Measurements from ENCODE around the gene SRPRB.

The SRPRB gene

GRCh38 chr3:133849346-133849745 is 43.7 kb downstream of the SRPRB start:
- DNase-seq, result no peak

- DNase-seq, result no peak
Measured at GRCh38 chr3:133850034-133850433, 44.4 kb downstream of the SRPRB start.

- no peak for DNase-seq
Measured at GRCh38 chr3:133851266-133851906, 45.8 kb downstream of the SRPRB start.

- no peak for DNase-seq
Measured at GRCh38 chr3:133851931-133852330, 46.3 kb downstream of the SRPRB start.

- no peak for DNase-seq
Measured at GRCh38 chr3:133853063-133853924, 47.7 kb downstream of the SRPRB start.

GRCh38 chr3:133853925-133854227 is 48.3 kb downstream of the SRPRB start:
- no peak for DNase-seq

- no peak for DNase-seq
Measured at GRCh38 chr3:133854264-133855001, 48.8 kb downstream of the SRPRB start.

- no peak for DNase-seq
Measured at GRCh38 chr3:133855002-133855370, 49.4 kb downstream of the SRPRB start.

- no peak for DNase-seq
Measured at GRCh38 chr3:133855772-133856171, 50.2 kb downstream of the SRPRB start.

GRCh38 chr3:133856316-133856715 is 50.7 kb downstream of the SRPRB start:
- no peak for DNase-seq

GRCh38 chr3:133857767-133858166 is 52.2 kb downstream of the SRPRB start:
- no peak for DNase-seq

GRCh38 chr3:133859381-133860234 is 54.0 kb downstream of the SRPRB start:
- DNase-seq, result no peak

GRCh38 chr3:133860519-133860918 is 54.9 kb downstream of the SRPRB start:
- DNase-seq, result no peak

GRCh38 chr3:133862161-133862560 is 56.5 kb downstream of the SRPRB start:
- DNase-seq, result no peak

GRCh38 chr3:133863911-133864310 is 58.3 kb downstream of the SRPRB start:
- DNase-seq, result no peak

- no peak for DNase-seq
Measured at GRCh38 chr3:133864616-133865015, 59.0 kb downstream of the SRPRB start.

- DNase-seq, result no peak
Measured at GRCh38 chr3:133865136-133865855, 59.7 kb downstream of the SRPRB start.

- no peak for DNase-seq
Measured at GRCh38 chr3:133866141-133866540, 60.5 kb downstream of the SRPRB start.

- no peak for DNase-seq
Measured at GRCh38 chr3:133868186-133868585, 62.6 kb downstream of the SRPRB start.

- no peak for DNase-seq
Measured at GRCh38 chr3:133868758-133869475, 63.3 kb downstream of the SRPRB start.

GRCh38 chr3:133869586-133869985 is 64.0 kb downstream of the SRPRB start:
- no peak for DNase-seq

GRCh38 chr3:133870822-133871221 is 65.2 kb downstream of the SRPRB start:
- no peak for DNase-seq
